GM12892 (cell line): ENCODE measurements around the gene KDM7A.

Experiments used
- POLR2A ChIP-seq: IDR thresholded peaks from 2 replicates; pipeline ENCODE4 v1.6.1; 2011; ENCODE audit warnings: low read depth, low read length, control low read depth
- POLR2AphosphoS5 ChIP-seq: IDR thresholded peaks from 2 replicates; pipeline ENCODE4 v1.6.1; 2011; ENCODE audit warnings: low read depth, low read length, control low read depth
- TAF1 ChIP-seq: IDR thresholded peaks from 2 replicates; pipeline ENCODE4 v1.6.1; 2011; ENCODE audit warnings: low read depth, mild to moderate bottlenecking, control low read depth, low read length, borderline replicate concordance

- no peak for TF ChIP-seq POLR2AphosphoS5
- TF ChIP-seq POLR2A: no peak
- TF ChIP-seq TAF1: no peak
Observed at GRCh38 chr7:140039066-140039465, 137.7 kb downstream of the KDM7A start.
